ENCODE results near the gene DHX15. TPM values are rescaled to one million over a fixed set of nuclear protein-coding genes. Genes with fewer than 3 reads are reported as not detected.

DHX15 gene
- total RNA-seq, 1 experiment from 2014 or later = 287 TPM

DNA sequence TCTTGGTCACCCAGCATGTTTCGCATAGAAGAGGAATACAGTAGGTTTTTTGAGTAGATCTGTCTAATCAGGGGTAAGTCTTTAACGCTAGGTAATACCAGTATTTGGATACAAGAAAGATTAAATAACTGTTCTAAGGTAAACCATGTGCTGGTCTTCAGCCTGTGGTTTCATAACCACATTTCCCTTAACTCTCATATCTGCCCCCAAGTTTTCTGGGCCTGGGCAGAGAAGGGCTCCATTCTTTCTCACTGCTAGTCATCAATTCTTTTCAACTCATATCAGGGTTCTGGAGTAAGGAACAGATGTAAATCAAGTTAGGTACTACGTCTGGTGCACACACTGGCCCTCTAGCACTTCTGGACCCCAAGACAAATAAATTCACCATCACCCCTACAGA, 49.0 kb downstream of the DHX15 start:
- peaks cover 39 to 82% (median 73%) of the 10 kb centered on the region in 3 experiments; a peak in 6 of 7 replicates for H3K36me3 Mint-ChIP-seq (ENCODE audit: insufficient read depth in 1 of 3, low read depth in 3 of 3)
- H3K27ac Mint-ChIP-seq = peak overlapping the region in 1 of 3 experiments; percentile 87; a peak in 3 of 7 replicates
- H3K4me2 ChIP-seq (ENCODE audit: insufficient read depth, insufficient read length, low read length) = no peak overlapping the region

More for the DNA sequence above, 49.0 kb downstream of the DHX15 start:
- Histone ChIP-seq H2AFZ (ENCODE audit: low read length) (no peak overlapping the region), H3K4ac (ENCODE audit: low read depth, low read length) (no peak overlapping the region), H3K18ac (ENCODE audit: insufficient read length, low read depth, low read length) (no peak overlapping the region), H4K5ac (ENCODE audit: insufficient read length, low read depth, low read length) (no peak overlapping the region), H2BK5ac (ENCODE audit: insufficient read length, low read length) (no peak overlapping the region), H3K27ac (ENCODE audit: insufficient read length, low read depth, low read length) (no peak overlapping the region), H3K9ac (ENCODE audit: extremely low read depth, insufficient read length, low read length) (no peak overlapping the region), H3K23me2 (ENCODE audit: insufficient read length, low read depth, low read length, poor library complexity, severe bottlenecking) (no peaks in the 10 kb centered on the region), H3K27me3 (ENCODE audit: insufficient read depth, low read length) (no peaks in the 10 kb centered on the region), H3K23ac (ENCODE audit: insufficient read length, low read depth, low read length) (no peak overlapping the region), H4K20me1 (ENCODE audit: control insufficient read depth, insufficient read depth, insufficient read length) (no peaks in the 10 kb centered on the region), H4K8ac (replicated peaks; ENCODE audit: insufficient read length, low read depth, low read length) (no peak overlapping the region), H3K79me2 (ENCODE audit: insufficient read depth, low read length) (no peaks in the 10 kb centered on the region; the same call in 1 of the 2 replicates), H2BK20ac (ENCODE audit: low read depth, low read length, poor library complexity, severe bottlenecking) (no peak overlapping the region), H3T11ph (ENCODE audit: low read length) (no peak overlapping the region), H3K4me1 (ENCODE audit: insufficient read depth, low read length) (no peaks in the 10 kb centered on the region), H3K9me3 (ENCODE audit: control insufficient read depth, low read depth, low read length) (no peaks in the 10 kb centered on the region), H4K91ac (ENCODE audit: insufficient read length, low read depth, low read length) (no peak overlapping the region), H3K79me1 (ENCODE audit: insufficient read depth, low read depth, low read length, poor library complexity, severe bottlenecking) (peaks cover 3% of the 10 kb centered on the region), H2BK15ac (ENCODE audit: low read depth, low read length) (no peak overlapping the region), H2AK5ac (ENCODE audit: insufficient read length, low read length) (no peak overlapping the region), H3K56ac (ENCODE audit: insufficient read length, low read depth, low read length) (no peak overlapping the region), H2BK120ac (ENCODE audit: low read depth, low read length, poor library complexity, severe bottlenecking) (no peak overlapping the region), H3K14ac (ENCODE audit: insufficient read depth, low read length) (no peak overlapping the region), H2BK12ac (ENCODE audit: insufficient read length, low read depth, low read length) (no peak overlapping the region)
- H3K4me3 Mint-ChIP-seq = no peak overlapping the region
- no peak for DNase-seq
- no peak for TF ChIP-seq CTCF (conservative IDR thresholded peaks at IDR 0.05)
- H3K27me3 Mint-ChIP-seq (ENCODE audit: low read depth) = no peaks in the 10 kb centered on the region
- H3K4me1 Mint-ChIP-seq = peaks cover 0 to 24% of the 10 kb centered on the region in 2 experiments; a peak in 3 of 4 replicates
- H3K9me3 Mint-ChIP-seq = no peaks in the 10 kb centered on the region
- WGBS (ENCODE audit: extremely low coverage, insufficient read length, low lambda C conversion rate) = no CpG with 5 or more reads among the region's 3 CpGs
